Naive thymus-derived CD4-positive, alpha-beta T cell (primary cell): ENCODE data around the gene TECTA. TPM values are rescaled to one million over a fixed set of nuclear protein-coding genes. Genes with fewer than 3 reads are reported as not detected.
A peak's percentile ranks its signal among the peaks of the same experiment; 100 is the strongest.

Experiments used
- ATAC-seq: fragments of 150-1000 bp; cut with Tn5 transposase; 2 replicates; pipeline ENCODE4 v1.10.0; 2021; ENCODE audit warnings: mild to moderate bottlenecking, moderate library complexity
- CTCF ChIA-PET: fragments of 350-600 bp; sonication (Branson Sonifier 250); formaldehyde crosslinking; loops from one replicate; lab custom pipeline; 2021; ENCODE audit warnings: antibody characterized with exemption; lab: Charles Lee
- POLR2A ChIA-PET: fragments of 350-600 bp; sonication (Branson Sonifier 250); formaldehyde crosslinking; loops from one replicate; lab custom pipeline; 2021; ENCODE audit warnings: antibody characterized with exemption, inconsistent platforms; lab: Charles Lee
- DNase-seq, 9 donors: peaks; one replicate each; pipeline versions ENCODE4 v3.0.0 to v3.0.0-alpha.2; 2020 to 2022; ENCODE audit warnings: mixed read lengths in 1 of 9
- H3K27ac ChIP-seq: one replicate; pipeline ENCODE4 v1.7.0; 2013; ENCODE audit warnings: mild to moderate bottlenecking, low read depth, low read length, moderate library complexity
- H3K27me3 ChIP-seq, 2 donors: one replicate each; pipeline ENCODE4 v1.7.0; 2013; ENCODE audit warnings: low read length in 2 of 2, mild to moderate bottlenecking in 2 of 2, moderate library complexity in 2 of 2; ENCODE audit not compliant: control insufficient read depth in 2 of 2, insufficient read depth in 2 of 2
- H3K36me3 ChIP-seq, 3 experiments: 1 replicate in 2 of 3; 2 replicates in 1 of 3; pipeline ENCODE4 v1.7.0; 2013; ENCODE audit warnings: low read length in 3 of 3, mild to moderate bottlenecking in 3 of 3, moderate library complexity in 1 of 3; ENCODE audit not compliant: insufficient read depth in 3 of 3, control insufficient read depth in 2 of 3
- H3K4me1 ChIP-seq, 2 donors: one replicate each; pipeline ENCODE4 v1.7.0; 2013; ENCODE audit warnings: low read length in 2 of 2, mild to moderate bottlenecking in 2 of 2, moderate library complexity in 1 of 2; ENCODE audit not compliant: control insufficient read depth in 2 of 2, insufficient read depth in 2 of 2
- H3K4me3 ChIP-seq: 2 replicates; pipeline ENCODE4 v1.7.0; 2013; ENCODE audit warnings: mild to moderate bottlenecking, low read length
- H3K9me3 ChIP-seq, 3 experiments: 1 replicate in 2 of 3; 2 replicates in 1 of 3; pipeline ENCODE4 v1.7.0; 2013; ENCODE audit warnings: low read length in 3 of 3; ENCODE audit not compliant: control insufficient read depth in 2 of 3
- H3K27ac Mint-ChIP-seq, 9 donors: one replicate each; pipeline ENCODE4 v1.8.0; 2020 to 2022; ENCODE audit warnings: mixed read lengths in 9 of 9, mild to moderate bottlenecking in 8 of 9, moderate library complexity in 5 of 9, inconsistent platforms in 2 of 9
- H3K27me3 Mint-ChIP-seq, 5 donors: one replicate each; pipeline ENCODE4 v1.8.0; 2021 to 2022; ENCODE audit warnings: mixed read lengths in 5 of 5, mild to moderate bottlenecking in 1 of 5
- H3K36me3 Mint-ChIP-seq, 5 donors: one replicate each; pipeline ENCODE4 v1.8.0; 2020 to 2022; ENCODE audit warnings: mixed read lengths in 5 of 5, mild to moderate bottlenecking in 3 of 5, inconsistent platforms in 1 of 5
- H3K4me1 Mint-ChIP-seq, 7 donors: one replicate each; pipeline ENCODE4 v1.8.0; 2020 to 2022; ENCODE audit warnings: mixed read lengths in 7 of 7, mild to moderate bottlenecking in 3 of 7, inconsistent platforms in 1 of 7
- H3K4me3 Mint-ChIP-seq, 10 donors: one replicate each; pipeline ENCODE4 v1.8.0; 2020 to 2022; ENCODE audit warnings: mild to moderate bottlenecking in 10 of 10, mixed read lengths in 10 of 10, moderate library complexity in 6 of 10, inconsistent platforms in 2 of 10
- H3K9me3 Mint-ChIP-seq, 11 donors: one replicate each; pipeline ENCODE4 v1.8.0; 2020 to 2022; ENCODE audit warnings: mixed read lengths in 11 of 11, mild to moderate bottlenecking in 4 of 11, inconsistent platforms in 1 of 11, moderate library complexity in 1 of 11
- intact Hi-C, 2 donors: fragments of 100-400 bp; cut with micrococcal nuclease; formaldehyde crosslinking; loops; one replicate each; pipeline ENCODE4 v1.15.1; 2023
- polyA plus RNA-seq, 2 donors: library from polyadenylated mRNA; unstranded; fragments of 300-500 nt; fragmentation: Illumina TruSeq; gene quantifications; one replicate each; pipeline ENCODE4 v1.2.3, GENCODE V29; 2021
- total RNA-seq, 6 experiments: library from RNA in 5 of 6; stranded (reverse) in 5 of 6; gene quantifications; 1 replicate in 5 of 6; 2 replicates in 1 of 6; pipeline ENCODE4 v1.2.3 and lab custom pipeline; 2021 to 2026

The TECTA gene
- total and polyA plus RNA-seq, 7 experiments from 2014 or later = 0.29 to 0.75 (median 0.47) TPM

GRCh38 chr11:121179306-121179705 is 78.3 kb downstream of the TECTA start:
- intact Hi-C loops = no loop called here
- peaks cover 17 to 53% (median 35%) of the 10 kb centered on the region in 11 donors for H3K9me3 Mint-ChIP-seq
- H3K36me3 Mint-ChIP-seq = peaks cover 3 to 27% (median 23%) of the 10 kb centered on the region in 5 donors
- POLR2A ChIA-PET = no interaction called here
- H3K27me3 Mint-ChIP-seq = peaks cover 2 to 19% (median 7%) of the 10 kb centered on the region in 5 donors
- no peak overlapping the region for H3K27ac Mint-ChIP-seq
- ATAC-seq = no peak
- H3K36me3 ChIP-seq = no peaks in the 10 kb centered on the region
- CTCF ChIA-PET = no interaction called here
- H3K9me3 ChIP-seq = peaks cover 0 to 13% (median 0%) of the 10 kb centered on the region in 3 experiments
- no peaks in the 10 kb centered on the region for H3K4me1 ChIP-seq
- no peak for DNase-seq
- H3K27me3 ChIP-seq = no peaks in the 10 kb centered on the region
- H3K4me3 Mint-ChIP-seq = no peak overlapping the region
- no peak overlapping the region for H3K27ac ChIP-seq
- H3K4me3 ChIP-seq = no peak overlapping the region
- H3K4me1 Mint-ChIP-seq = no peaks in the 10 kb centered on the region

- intact Hi-C loops = no loop called here
Observed at GRCh38 chr11:121180183-121180582, 79.1 kb downstream of the TECTA start.

GRCh38 chr11:121188776-121189175 is 87.7 kb downstream of the TECTA start:
- CTCF ChIA-PET = interaction anchor here (0.9 kb wide), 1 partner anchor 82 kb away, joined by 3 read pairs; no protein-coding TSS in a partner anchor
- Mint-ChIP-seq H3K27me3 (peaks cover 22 to 36% (median 31%) of the 10 kb centered on the region in 5 donors), H3K4me3 (no peak overlapping the region), H3K27ac (no peak overlapping the region), H3K36me3 (peaks cover 0 to 18% (median 6%) of the 10 kb centered on the region in 5 donors), H3K9me3 (peaks cover 0 to 7% (median 0%) of the 10 kb centered on the region in 11 donors), H3K4me1 (no peaks in the 10 kb centered on the region)
- Histone ChIP-seq H3K27ac (no peak overlapping the region), H3K4me3 (no peak overlapping the region), H3K4me1 (no peaks in the 10 kb centered on the region), H3K9me3 (no peaks in the 10 kb centered on the region), H3K27me3 (no peaks in the 10 kb centered on the region), H3K36me3 (no peaks in the 10 kb centered on the region)
- DNase-seq (no peak), ATAC-seq (no peak)
- POLR2A ChIA-PET = no interaction called here
- intact Hi-C loops = no loop called here

More at GRCh38 chr11:121180183-121180582, 79.1 kb downstream of the TECTA start:
- Histone ChIP-seq H3K36me3 (no peaks in the 10 kb centered on the region), H3K9me3 (peaks cover 0 to 13% (median 0%) of the 10 kb centered on the region in 3 experiments), H3K27ac (no peak overlapping the region), H3K4me3 (no peak overlapping the region), H3K27me3 (no peaks in the 10 kb centered on the region), H3K4me1 (no peaks in the 10 kb centered on the region)
- ATAC-seq = no peak
- H3K27me3 Mint-ChIP-seq = peaks cover 7 to 23% (median 10%) of the 10 kb centered on the region in 5 donors
- H3K36me3 Mint-ChIP-seq = peaks cover 3 to 27% (median 23%) of the 10 kb centered on the region in 5 donors
- DNase-seq = no peak
- ChIA-PET POLR2A (no interaction called here), CTCF (no interaction called here)
- no peaks in the 10 kb centered on the region for H3K4me1 Mint-ChIP-seq
- peaks cover 16 to 52% (median 35%) of the 10 kb centered on the region in 11 donors for H3K9me3 Mint-ChIP-seq
- H3K27ac Mint-ChIP-seq = no peak overlapping the region
- no peak overlapping the region for H3K4me3 Mint-ChIP-seq

- H3K9me3 ChIP-seq = no peaks in the 10 kb centered on the region
- no peaks in the 10 kb centered on the region for H3K36me3 ChIP-seq
- H3K9me3 Mint-ChIP-seq = no peaks in the 10 kb centered on the region
- ChIA-PET POLR2A (no interaction called here), CTCF (no interaction called here)
- H3K27me3 ChIP-seq = no peaks in the 10 kb centered on the region
- H3K27me3 Mint-ChIP-seq = peaks cover 29 to 47% (median 37%) of the 10 kb centered on the region in 5 donors
- H3K27ac Mint-ChIP-seq = no peak overlapping the region
- intact Hi-C loops = no loop called here
- H3K27ac ChIP-seq = no peak overlapping the region
- no peak for DNase-seq
- H3K4me1 Mint-ChIP-seq = peaks cover 0 to 6% (median 0%) of the 10 kb centered on the region in 7 donors
- no peak for ATAC-seq
- H3K4me1 ChIP-seq = no peaks in the 10 kb centered on the region
- H3K4me3 ChIP-seq = no peak overlapping the region
- no peak overlapping the region for H3K4me3 Mint-ChIP-seq
- H3K36me3 Mint-ChIP-seq = peaks cover 0 to 17% (median 6%) of the 10 kb centered on the region in 5 donors
Observed at GRCh38 chr11:121191818-121192217, 90.8 kb downstream of the TECTA start.

GRCh38 chr11:121194731-121195596 is 93.9 kb downstream of the TECTA start:
- no peaks in the 10 kb centered on the region for H3K36me3 Mint-ChIP-seq
- DNase-seq = peak; percentile 13 to 67 (median 50)
- no peaks in the 10 kb centered on the region for H3K9me3 ChIP-seq
- H3K27me3 ChIP-seq = peaks cover 0 to 5% of the 10 kb centered on the region in 2 donors
- no peak overlapping the region for H3K27ac Mint-ChIP-seq
- no peak overlapping the region for H3K4me3 ChIP-seq
- no peak overlapping the region for H3K27ac ChIP-seq
- POLR2A ChIA-PET = no interaction called here
- intact Hi-C loops = loop anchor here (1.0 to 5.0 kb wide), 4 partner anchors 261 to 860 kb away; partner anchors contain the start of gene GRIK4 (in 1 of the 2)
- H3K4me1 ChIP-seq = no peaks in the 10 kb centered on the region
- peak; percentile 85 for ATAC-seq
- CTCF ChIA-PET = interaction anchor here (0.6 to 1.4 kb wide), 10 partner anchors 8 to 1804 kb away, joined by 3 to 8 read pairs (median 3); no protein-coding TSS in a partner anchor
- peaks cover 0 to 8% (median 0%) of the 10 kb centered on the region in 7 donors for H3K4me1 Mint-ChIP-seq
- peaks cover 21 to 35% (median 25%) of the 10 kb centered on the region in 5 donors for H3K27me3 Mint-ChIP-seq
- no peaks in the 10 kb centered on the region for H3K9me3 Mint-ChIP-seq
- H3K36me3 ChIP-seq = no peaks in the 10 kb centered on the region
- H3K4me3 Mint-ChIP-seq = no peak overlapping the region

GRCh38 chr11:121198491-121198890 is 97.4 kb downstream of the TECTA start:
- Mint-ChIP-seq H3K27me3 (peaks cover 21 to 43% (median 32%) of the 10 kb centered on the region in 5 donors), H3K27ac (no peak overlapping the region), H3K4me3 (no peak overlapping the region), H3K4me1 (peaks cover 0 to 8% (median 0%) of the 10 kb centered on the region in 7 donors), H3K9me3 (no peaks in the 10 kb centered on the region), H3K36me3 (no peaks in the 10 kb centered on the region)
- POLR2A ChIA-PET = interaction anchor here (0.6 kb wide), 1 partner anchor 679 kb away, joined by 3 read pairs; no protein-coding TSS in a partner anchor
- H3K27me3 ChIP-seq = peaks cover 0 to 5% of the 10 kb centered on the region in 2 donors
- CTCF ChIA-PET = interaction anchor here (1.0 kb wide), 1 partner anchor 405 kb away, joined by 3 read pairs; no protein-coding TSS in a partner anchor
- H3K4me1 ChIP-seq = no peaks in the 10 kb centered on the region
- DNase-seq (no peak), ATAC-seq (no peak)
- no peak overlapping the region for H3K27ac ChIP-seq
- no peak overlapping the region for H3K4me3 ChIP-seq
- intact Hi-C loops = loop anchor here in 1 of 2 donors (5.0 kb wide), 1 partner anchor 696 kb away; no protein-coding TSS in a partner anchor
- no peaks in the 10 kb centered on the region for H3K9me3 ChIP-seq
- H3K36me3 ChIP-seq = no peaks in the 10 kb centered on the region
